Activated CD8-positive, alpha-beta memory T cell treated with anti-CD3 and anti-CD28 coated beads, Interleukin-2, amount 10 ng/mL, durations not matched to agents 7 days and 5 days (primary cell): Measurements from ENCODE around the gene MRPS27. TPM values are rescaled to one million over a fixed set of nuclear protein-coding genes. Genes with fewer than 3 reads are reported as not detected.
"Not testable (repeated sequence)": the region's sequence is repeated elsewhere in the genome, so short reads cannot be mapped to it uniquely, and the experiment has no call there.

Experiments
- ATAC-seq: fragments of 150-1000 bp; cut with Tn5 transposase; one replicate; pipeline ENCODE4 v1.10.0; 2021; ENCODE audit warnings: moderate library complexity
- CTCF ChIA-PET: fragments of 350-600 bp; sonication (Branson Sonifier 250); formaldehyde crosslinking; loops from one replicate; lab custom pipeline; 2021; ENCODE audit warnings: antibody characterized with exemption; lab: Charles Lee
- DNase-seq: peaks from one replicate; pipeline ENCODE4 v3.0.0-alpha.2; 2020
- H3K27ac Mint-ChIP-seq: one replicate; pipeline ENCODE4 v1.8.0; 2021; ENCODE audit warnings: mild to moderate bottlenecking, mixed read lengths
- H3K27me3 Mint-ChIP-seq: one replicate; pipeline ENCODE4 v1.8.0; 2021; ENCODE audit warnings: mixed read lengths
- H3K36me3 Mint-ChIP-seq: one replicate; pipeline ENCODE4 v1.8.0; 2021; ENCODE audit warnings: mild to moderate bottlenecking, mixed read lengths
- H3K4me1 Mint-ChIP-seq: one replicate; pipeline ENCODE4 v1.8.0; 2021; ENCODE audit warnings: mixed read lengths
- H3K4me3 Mint-ChIP-seq: one replicate; pipeline ENCODE4 v1.8.0; 2021; ENCODE audit warnings: mild to moderate bottlenecking, moderate library complexity, mixed read lengths
- H3K9me3 Mint-ChIP-seq: one replicate; pipeline ENCODE4 v1.8.0; 2022; ENCODE audit warnings: low read depth, mixed read lengths
- total RNA-seq, 2 experiments: library from RNA; stranded (reverse); gene quantifications; one replicate each; pipeline ENCODE4 v1.2.3, GENCODE V29; 2021

Gene MRPS27
- total RNA-seq, 2 experiments from 2014 or later, result 45.5 to 52.6 TPM

- Mint-ChIP-seq H3K4me3 (peak overlapping the region; percentile 35), H3K27ac (no peak overlapping the region), H3K36me3 (peaks cover 33% of the 10 kb centered on the region), H3K9me3 (no peaks in the 10 kb centered on the region), H3K27me3 (no peaks in the 10 kb centered on the region), H3K4me1 (peaks cover 35% of the 10 kb centered on the region)
- no peak for ATAC-seq
- CTCF ChIA-PET, result interaction anchor here (0.8 to 1.8 kb wide), 2 partner anchors 9 kb away, joined by 3 to 4 read pairs; no protein-coding TSS in a partner anchor
- DNase-seq, result no peak
Observed at GRCh38 chr5:72314571-72315172, 5.4 kb downstream of the MRPS27 start.

GRCh38 chr5:72313141-72313540 lies 6.9 kb downstream of the MRPS27 start:
- DNase-seq (no peak), ATAC-seq (no peak)
- CTCF ChIA-PET, result interaction anchor here (0.8 kb wide), 1 partner anchor 11 kb away, joined by 3 read pairs; no protein-coding TSS in a partner anchor
- H3K36me3 Mint-ChIP-seq, result peaks cover 41% of the 10 kb centered on the region
- H3K9me3 Mint-ChIP-seq, result no peaks in the 10 kb centered on the region
- no peak overlapping the region for H3K27ac Mint-ChIP-seq
- H3K4me1 Mint-ChIP-seq, result peaks cover 37% of the 10 kb centered on the region
- no peak overlapping the region for H3K4me3 Mint-ChIP-seq
- no peaks in the 10 kb centered on the region for H3K27me3 Mint-ChIP-seq

- no peak for DNase-seq
Observed at GRCh38 chr5:72308853-72309191, 11.2 kb downstream of the MRPS27 start.

GRCh38 chr5:72307968-72308852 lies 11.8 kb downstream of the MRPS27 start:
- Mint-ChIP-seq H3K27ac (peak overlapping the region; percentile 91), H3K4me1 (peaks cover 33% of the 10 kb centered on the region), H3K36me3 (peaks cover 31% of the 10 kb centered on the region), H3K4me3 (peak overlapping the region; percentile 86), H3K27me3 (no peaks in the 10 kb centered on the region), H3K9me3 (no peaks in the 10 kb centered on the region)
- CTCF ChIA-PET, result interaction anchor here (0.7 to 3.4 kb wide), 16 partner anchors 10 to 527 kb away, joined by 3 to 58 read pairs (median 3); partner anchors contain the start of genes MRPS27 and PTCD2
- DNase-seq (peak; percentile 97), ATAC-seq (peak; percentile 98)

More at GRCh38 chr5:72308853-72309191, 11.2 kb downstream of the MRPS27 start:
- H3K36me3 Mint-ChIP-seq, result peaks cover 33% of the 10 kb centered on the region
- CTCF ChIA-PET, result interaction anchor here (0.7 to 3.4 kb wide), 13 partner anchors 10 to 176 kb away, joined by 3 to 58 read pairs (median 3); partner anchors contain the start of genes MRPS27 and PTCD2
- no peak for ATAC-seq
- H3K27me3 Mint-ChIP-seq, result no peaks in the 10 kb centered on the region
- peaks cover 36% of the 10 kb centered on the region for H3K4me1 Mint-ChIP-seq
- H3K27ac Mint-ChIP-seq, result peak overlapping the region; percentile 91
- H3K4me3 Mint-ChIP-seq, result peak overlapping the region; percentile 86
- no peaks in the 10 kb centered on the region for H3K9me3 Mint-ChIP-seq

- no peak for DNase-seq
- Mint-ChIP-seq H3K27ac (peak overlapping the region; percentile 91), H3K4me3 (peak overlapping the region; percentile 86), H3K36me3 (peaks cover 32% of the 10 kb centered on the region), H3K27me3 (no peaks in the 10 kb centered on the region), H3K9me3 (no peaks in the 10 kb centered on the region), H3K4me1 (peaks cover 35% of the 10 kb centered on the region)
- CTCF ChIA-PET, result interaction anchor here (0.7 to 3.4 kb wide), 9 partner anchors 9 to 527 kb away, joined by 3 to 58 read pairs (median 4); partner anchors contain the start of genes MRPS27 and PTCD2
- ATAC-seq, result no peak
Observed at GRCh38 chr5:72307573-72307967, 12.5 kb downstream of the MRPS27 start.

- Mint-ChIP-seq H3K27me3 (no peaks in the 10 kb centered on the region), H3K9me3 (no peaks in the 10 kb centered on the region), H3K36me3 (peaks cover 28% of the 10 kb centered on the region), H3K4me1 (peaks cover 36% of the 10 kb centered on the region), H3K4me3 (no peak overlapping the region), H3K27ac (no peak overlapping the region)
- CTCF ChIA-PET, result interaction anchor here (0.8 to 1.7 kb wide), 3 partner anchors 10 to 25 kb away, joined by 3 to 4 read pairs (median 3); no protein-coding TSS in a partner anchor
- DNase-seq (no peak), ATAC-seq (no peak)
Observed at GRCh38 chr5:72305194-72306142, 14.6 kb downstream of the MRPS27 start.

- Mint-ChIP-seq H3K4me3 (no peak overlapping the region), H3K9me3 (no peaks in the 10 kb centered on the region), H3K27me3 (no peaks in the 10 kb centered on the region), H3K27ac (no peak overlapping the region), H3K36me3 (peaks cover 31% of the 10 kb centered on the region), H3K4me1 (peaks cover 30% of the 10 kb centered on the region)
- DNase-seq (no peak), ATAC-seq (no peak)
- CTCF ChIA-PET, result interaction anchor here (0.7 kb wide), 1 partner anchor 11 kb away, joined by 3 read pairs; no protein-coding TSS in a partner anchor
Observed at GRCh38 chr5:72302171-72302570, 17.9 kb downstream of the MRPS27 start.

GRCh38 chr5:72301557-72301956 lies 18.5 kb downstream of the MRPS27 start:
- H3K4me1 Mint-ChIP-seq, result peaks cover 27% of the 10 kb centered on the region
- CTCF ChIA-PET, result no interaction called here

GRCh38 chr5:72300590-72301339 lies 19.3 kb downstream of the MRPS27 start:
- H3K36me3 Mint-ChIP-seq, result peaks cover 38% of the 10 kb centered on the region
- no peaks in the 10 kb centered on the region for H3K27me3 Mint-ChIP-seq
- no peak overlapping the region for H3K27ac Mint-ChIP-seq
- no peaks in the 10 kb centered on the region for H3K9me3 Mint-ChIP-seq
- CTCF ChIA-PET, result no interaction called here
- DNase-seq, result no peak
- peaks cover 27% of the 10 kb centered on the region for H3K4me1 Mint-ChIP-seq
- H3K4me3 Mint-ChIP-seq, result no peak overlapping the region
- no peak for ATAC-seq

More at GRCh38 chr5:72301557-72301956, 18.5 kb downstream of the MRPS27 start:
- Mint-ChIP-seq H3K27ac (no peak overlapping the region), H3K9me3 (no peaks in the 10 kb centered on the region), H3K36me3 (peaks cover 33% of the 10 kb centered on the region), H3K4me3 (no peak overlapping the region), H3K27me3 (no peaks in the 10 kb centered on the region)
- no peak for ATAC-seq
- no peak for DNase-seq

GRCh38 chr5:72298711-72299110 lies 21.3 kb downstream of the MRPS27 start:
- Mint-ChIP-seq H3K4me3 (no peak overlapping the region), H3K27me3 (no peaks in the 10 kb centered on the region), H3K36me3 (peaks cover 43% of the 10 kb centered on the region), H3K9me3 (no peaks in the 10 kb centered on the region), H3K27ac (no peak overlapping the region), H3K4me1 (peaks cover 12% of the 10 kb centered on the region)
- ATAC-seq (no peak), DNase-seq (no peak)
- CTCF ChIA-PET, result interaction anchor here (0.6 to 1.2 kb wide), 3 partner anchors 9 to 150 kb away, joined by 3 to 4 read pairs (median 4); no protein-coding TSS in a partner anchor

GRCh38 chr5:72298136-72298535 lies 21.9 kb downstream of the MRPS27 start:
- Mint-ChIP-seq H3K4me1 (peaks cover 11% of the 10 kb centered on the region), H3K36me3 (peaks cover 45% of the 10 kb centered on the region)
- DNase-seq, H3K9me3 Mint-ChIP-seq, H3K27ac Mint-ChIP-seq, ATAC-seq, H3K27me3 Mint-ChIP-seq, H3K4me3 Mint-ChIP-seq: not testable (repeated sequence)
- CTCF ChIA-PET, result interaction anchor here (1.2 kb wide), 1 partner anchor 10 kb away, joined by 4 read pairs; no protein-coding TSS in a partner anchor

- Mint-ChIP-seq H3K9me3 (no peaks in the 10 kb centered on the region), H3K27ac (no peak overlapping the region), H3K36me3 (peaks cover 40% of the 10 kb centered on the region), H3K4me1 (peaks cover 11% of the 10 kb centered on the region), H3K4me3 (no peak overlapping the region), H3K27me3 (no peaks in the 10 kb centered on the region)
- CTCF ChIA-PET, result no interaction called here
- no peak for ATAC-seq
- no peak for DNase-seq
Observed at GRCh38 chr5:72296256-72296655, 23.8 kb downstream of the MRPS27 start.
